Type B pancreatic cell (in vitro differentiated cells): ENCODE results near the gene XRRA1. TPM values are rescaled to one million over a fixed set of nuclear protein-coding genes. Genes with fewer than 3 reads are reported as not detected.

Source experiments
- DNase-seq: peaks from one replicate; pipeline ENCODE4 v3.0.0; 2021; ENCODE audit warnings: mixed read lengths; ENCODE audit not compliant: unreplicated experiment; ENCODE audit errors: extremely low spot score
- H3K27ac Mint-ChIP-seq: 2 replicates; pipeline ENCODE4 v1.8.0; 2021; ENCODE audit warnings: mild to moderate bottlenecking, mixed read lengths
- H3K27me3 Mint-ChIP-seq: 2 replicates; pipeline ENCODE4 v1.8.0; 2021; ENCODE audit warnings: mixed read lengths
- H3K36me3 Mint-ChIP-seq: 2 replicates; pipeline ENCODE4 v1.8.0; 2021; ENCODE audit warnings: mixed read lengths
- H3K4me1 Mint-ChIP-seq: one replicate; pipeline ENCODE4 v1.8.0; 2021; ENCODE audit warnings: mixed read lengths; ENCODE audit not compliant: unreplicated experiment
- H3K4me3 Mint-ChIP-seq: 2 replicates; pipeline ENCODE4 v1.8.0; 2021; ENCODE audit warnings: mild to moderate bottlenecking, mixed read lengths
- H3K9me3 Mint-ChIP-seq: 2 replicates; pipeline ENCODE4 v1.8.0; 2021; ENCODE audit warnings: mixed read lengths
- CTCF ChIP-seq: fragments of 200-600 bp; sonication (generic); conservative IDR thresholded peaks from 2 replicates; pipeline ENCODE4 v1.5.0; 2021; ENCODE audit warnings: antibody characterized with exemption, mild to moderate bottlenecking
- total RNA-seq: library from RNA; stranded (reverse); gene quantifications from 2 replicates; pipeline ENCODE4 v1.2.1, GENCODE V29; 2021; ENCODE audit warnings: low replicate concordance

XRRA1 gene
- total RNA-seq, 1 donor from 2014 or later, result 8.8 TPM

DNA sequence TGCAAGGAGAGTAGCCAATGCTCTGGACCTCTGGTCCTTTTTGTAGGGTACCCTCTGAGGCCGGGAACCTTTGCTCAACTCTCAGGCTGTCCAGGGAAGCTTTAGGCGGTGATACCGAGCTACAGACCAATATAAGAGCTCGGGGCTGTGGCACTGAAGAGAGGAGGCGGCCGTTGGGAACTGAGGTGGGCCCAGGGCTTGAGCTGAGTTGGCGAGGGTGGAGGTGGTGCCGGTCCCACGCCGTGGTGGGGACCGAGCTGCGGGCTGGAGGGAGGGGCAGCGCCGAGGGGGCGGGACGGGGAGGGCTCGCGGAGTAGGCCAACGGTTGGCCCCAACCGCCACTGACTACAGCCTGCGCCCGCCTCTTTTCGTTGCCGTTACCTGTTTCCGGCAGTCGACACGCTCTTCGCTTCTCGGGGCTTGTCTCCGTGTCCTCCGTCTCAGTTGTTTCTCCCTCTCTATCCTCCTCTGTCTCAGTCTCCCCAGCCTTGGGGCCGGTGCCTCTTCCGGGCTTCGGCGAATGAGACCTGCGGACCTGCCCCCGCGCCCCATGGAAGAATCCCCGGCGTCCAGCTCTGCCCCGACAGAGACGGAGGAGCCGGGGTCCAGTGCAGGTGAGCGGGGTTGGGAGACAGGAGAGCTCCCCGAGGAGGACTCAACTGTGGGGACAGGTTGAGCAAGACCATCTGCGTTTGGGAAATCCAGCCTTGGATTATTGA is 39.8 kb upstream of the XRRA1 start, which contains the start of gene NEU3:
TSS of gene NEU3 (plus strand) at position 393 of the 719 bp plus-strand sequence. CDS start at position 521, 128 bp downstream.
- H3K4me3 Mint-ChIP-seq, result peak within 1 kb of the TSS; percentile 94
- peak within 1 kb of the TSS; percentile 77 for H3K27ac Mint-ChIP-seq
- no peak for TF ChIP-seq CTCF
- peaks cover 6% of the 10 kb centered on the region for H3K4me1 Mint-ChIP-seq
- no peaks in the 10 kb centered on the region for H3K9me3 Mint-ChIP-seq
- peak; percentile 70 for DNase-seq
- no peaks in the 10 kb centered on the region for H3K27me3 Mint-ChIP-seq
- peaks cover 5% of the 10 kb centered on the region for H3K36me3 Mint-ChIP-seq

- no peak for TF ChIP-seq CTCF
These were observed 35.8 kb upstream of the XRRA1 start for GRCh38 chr11:74984730-74985129.

GRCh38 chr11:74984070-74984469 is 35.2 kb upstream of the XRRA1 start:
- no peak for DNase-seq
- no peak for TF ChIP-seq CTCF
- Mint-ChIP-seq H3K27me3 (no peaks in the 10 kb centered on the region), H3K36me3 (peaks cover 16% of the 10 kb centered on the region), H3K27ac (no peak overlapping the region), H3K4me1 (no peaks in the 10 kb centered on the region), H3K4me3 (no peak overlapping the region), H3K9me3 (no peaks in the 10 kb centered on the region)

More at GRCh38 chr11:74984730-74985129, 35.8 kb upstream of the XRRA1 start:
- Mint-ChIP-seq H3K9me3 (no peaks in the 10 kb centered on the region), H3K36me3 (peaks cover 14% of the 10 kb centered on the region), H3K27ac (no peak overlapping the region), H3K4me3 (no peak overlapping the region), H3K4me1 (peaks cover 5% of the 10 kb centered on the region), H3K27me3 (no peaks in the 10 kb centered on the region)
- no peak for DNase-seq

GRCh38 chr11:74981888-74982287 is 33.0 kb upstream of the XRRA1 start:
- no peak for TF ChIP-seq CTCF
- Mint-ChIP-seq H3K27ac (peak overlapping the region; percentile 39), H3K4me1 (no peaks in the 10 kb centered on the region), H3K36me3 (peaks cover 16% of the 10 kb centered on the region), H3K27me3 (no peaks in the 10 kb centered on the region), H3K9me3 (no peaks in the 10 kb centered on the region), H3K4me3 (no peak overlapping the region)
- no peak for DNase-seq

- no peak for DNase-seq
- Mint-ChIP-seq H3K4me3 (no peak overlapping the region), H3K27ac (no peak overlapping the region), H3K4me1 (no peaks in the 10 kb centered on the region), H3K9me3 (no peaks in the 10 kb centered on the region), H3K36me3 (peaks cover 22% of the 10 kb centered on the region), H3K27me3 (no peaks in the 10 kb centered on the region)
- no peak for TF ChIP-seq CTCF
These were observed 31.7 kb upstream of the XRRA1 start for GRCh38 chr11:74980634-74981033.
